Activated CD4-positive, alpha-beta T cell treated with anti-CD3 and anti-CD28 coated beads, Interleukin-2, Interleukin-6, amounts not matched to agents 100 ng/mL and 50 ng/mL, durations not matched to agents 16 hours and 8 hours (primary cell): ENCODE data around the gene ZNF805.
"Not testable (repeated sequence)": the region's sequence is repeated elsewhere in the genome, so short reads cannot be mapped to it uniquely, and the experiment has no call there.

Experiments
- DNase-seq: peaks from one replicate; pipeline ENCODE4 v3.0.0-alpha.2; 2020

Gene ZNF805

DNA sequence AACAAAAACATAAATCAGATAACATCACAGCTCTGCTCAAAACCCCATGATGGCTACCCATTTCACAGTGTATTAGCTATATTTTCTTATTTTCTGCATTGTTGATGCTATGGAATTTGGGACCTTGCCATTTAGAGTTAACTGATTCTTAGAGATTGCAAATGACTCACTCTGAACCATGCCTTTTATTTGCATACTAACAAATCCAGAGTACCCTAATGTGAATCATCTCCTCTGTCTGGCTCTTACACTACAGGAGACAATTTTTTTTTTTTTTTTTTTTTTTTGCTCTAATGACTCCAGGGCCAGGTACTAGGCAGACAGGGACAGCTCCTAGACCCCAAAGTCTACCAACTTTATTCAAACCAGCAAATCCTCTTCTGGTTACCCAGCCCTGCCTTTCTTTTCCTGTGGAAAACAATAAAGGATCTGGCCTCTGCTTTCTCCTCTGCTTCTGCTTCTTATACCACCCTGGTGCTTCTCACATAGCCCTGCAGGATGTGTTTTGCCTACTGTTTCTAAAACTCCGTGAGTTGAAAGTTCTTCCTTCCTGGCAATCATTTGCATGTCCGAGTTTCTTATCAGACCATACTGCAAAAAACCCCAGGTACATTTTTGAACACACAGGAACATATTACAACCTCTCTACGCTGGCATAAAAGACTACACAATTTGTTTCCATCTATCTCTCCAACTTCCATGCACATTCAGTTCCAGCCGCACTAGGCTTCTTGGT, 29.3 kb downstream of the ZNF805 start:
- no peak for DNase-seq

DNA sequence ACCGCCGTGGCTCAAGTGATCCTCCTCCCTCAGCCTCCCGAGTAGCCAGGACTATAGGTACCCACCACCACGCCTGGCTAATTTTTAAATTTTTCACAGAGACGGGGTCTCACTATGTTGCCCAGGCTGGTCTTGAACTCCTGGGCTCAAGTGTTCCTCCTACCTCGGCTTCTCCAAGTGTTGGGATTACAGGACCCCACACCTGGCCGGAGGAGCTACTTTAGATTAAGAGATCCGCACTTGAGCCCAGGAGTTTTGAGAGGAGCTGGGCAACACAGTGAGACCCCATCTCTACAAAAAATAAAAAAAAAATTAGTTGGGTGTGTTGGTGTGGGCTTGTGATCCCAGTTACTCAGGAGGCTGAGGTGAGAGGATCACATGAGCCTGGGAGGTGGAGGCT, 30.8 kb downstream of the ZNF805 start:
- DNase-seq, result no peak

DNA sequence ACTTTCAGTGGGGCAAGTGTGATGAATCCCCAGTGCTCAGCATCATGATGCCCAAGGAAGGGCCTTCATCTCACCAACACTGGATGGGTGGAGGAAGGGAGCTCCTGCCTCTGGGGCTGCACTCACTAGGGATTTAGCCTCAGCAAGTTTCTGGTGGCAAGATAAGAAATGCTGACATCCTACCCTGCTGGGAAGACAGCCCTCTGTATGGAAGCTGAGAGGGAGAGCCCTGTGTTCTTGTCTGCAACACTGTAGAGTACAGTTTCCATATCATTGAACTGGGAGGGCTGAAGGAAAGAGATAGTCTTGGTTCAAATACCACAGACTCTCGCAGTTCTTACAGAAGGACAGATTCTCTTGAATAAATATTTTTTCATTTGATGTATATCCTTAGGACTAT, 32.6 kb downstream of the ZNF805 start:
- no peak for DNase-seq

DNA sequence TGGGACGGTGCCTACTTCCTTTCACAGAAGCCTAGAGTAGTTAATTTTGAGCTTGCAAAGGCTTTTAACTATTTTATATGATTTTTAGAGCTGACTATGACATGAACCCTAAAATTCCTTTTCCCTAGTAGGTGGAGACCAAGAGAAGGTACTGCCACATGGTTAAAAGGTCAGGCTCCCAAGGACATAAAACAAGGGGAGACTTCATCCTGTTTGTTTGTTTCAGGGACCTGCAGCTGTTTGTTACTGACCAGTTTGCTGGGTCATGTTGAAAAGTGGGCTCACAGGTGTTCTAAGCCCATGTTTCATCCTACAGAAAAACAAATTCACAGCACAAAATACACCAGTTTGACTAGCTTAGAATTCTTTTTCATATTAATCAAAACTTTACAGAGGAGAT, 36.0 kb downstream of the ZNF805 start:
- no peak for DNase-seq

DNA sequence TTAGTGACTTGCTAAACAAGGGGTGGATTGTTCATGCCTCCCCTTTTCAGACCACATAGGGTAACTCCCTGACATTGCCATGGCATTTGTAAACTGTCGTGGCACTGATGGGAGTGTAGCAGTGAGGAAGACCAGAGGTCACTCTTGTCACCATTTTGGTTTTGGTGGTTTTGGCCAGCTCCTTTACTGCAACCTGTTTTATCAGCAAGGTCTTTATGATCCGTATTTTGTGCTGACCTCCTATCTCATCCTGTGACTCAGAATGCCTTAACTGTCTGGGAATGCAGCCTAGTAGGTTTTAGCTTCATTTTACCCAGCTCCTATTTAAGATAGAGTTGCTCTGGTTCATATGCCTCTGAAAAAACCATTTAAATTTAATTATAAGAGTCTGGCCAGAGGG, 38.0 kb downstream of the ZNF805 start:
- DNase-seq, result not testable (repeated sequence)

DNA sequence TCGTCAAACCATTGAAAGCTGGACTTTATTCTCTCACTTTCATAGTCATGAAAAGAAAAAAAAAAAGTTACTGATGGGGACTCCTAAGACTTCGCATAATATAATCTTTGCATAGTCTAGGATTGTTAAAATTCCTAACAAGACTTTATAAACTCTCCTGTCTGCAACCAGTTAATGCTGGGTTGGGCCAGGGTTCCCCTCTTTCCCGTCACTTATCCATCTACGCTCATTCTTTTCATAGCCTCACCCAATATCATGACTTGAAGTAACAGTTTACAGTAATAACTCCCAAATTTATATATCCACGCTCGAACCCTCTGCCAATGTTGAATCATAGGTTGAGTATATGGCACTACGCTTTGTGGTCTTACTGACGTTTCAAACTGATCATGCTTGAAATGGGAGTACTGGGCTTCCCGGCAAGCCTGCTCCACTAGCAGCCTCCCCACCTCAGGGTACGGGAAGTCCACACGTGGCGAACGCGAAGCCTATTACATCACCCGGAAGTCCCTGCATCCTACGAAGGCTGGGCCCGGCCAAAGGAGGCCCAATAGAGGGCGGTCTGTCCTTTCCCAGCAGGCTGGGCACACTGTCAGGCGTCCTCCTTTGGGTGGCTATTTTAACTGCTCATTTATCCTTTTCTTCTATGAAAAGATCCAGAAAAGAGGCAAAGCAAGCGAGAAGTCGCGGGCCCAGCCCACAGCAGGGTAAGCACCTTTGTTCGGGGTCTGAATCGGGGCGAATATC, 39.2 kb downstream of the ZNF805 start:
- DNase-seq, result peak; percentile 92

DNA sequence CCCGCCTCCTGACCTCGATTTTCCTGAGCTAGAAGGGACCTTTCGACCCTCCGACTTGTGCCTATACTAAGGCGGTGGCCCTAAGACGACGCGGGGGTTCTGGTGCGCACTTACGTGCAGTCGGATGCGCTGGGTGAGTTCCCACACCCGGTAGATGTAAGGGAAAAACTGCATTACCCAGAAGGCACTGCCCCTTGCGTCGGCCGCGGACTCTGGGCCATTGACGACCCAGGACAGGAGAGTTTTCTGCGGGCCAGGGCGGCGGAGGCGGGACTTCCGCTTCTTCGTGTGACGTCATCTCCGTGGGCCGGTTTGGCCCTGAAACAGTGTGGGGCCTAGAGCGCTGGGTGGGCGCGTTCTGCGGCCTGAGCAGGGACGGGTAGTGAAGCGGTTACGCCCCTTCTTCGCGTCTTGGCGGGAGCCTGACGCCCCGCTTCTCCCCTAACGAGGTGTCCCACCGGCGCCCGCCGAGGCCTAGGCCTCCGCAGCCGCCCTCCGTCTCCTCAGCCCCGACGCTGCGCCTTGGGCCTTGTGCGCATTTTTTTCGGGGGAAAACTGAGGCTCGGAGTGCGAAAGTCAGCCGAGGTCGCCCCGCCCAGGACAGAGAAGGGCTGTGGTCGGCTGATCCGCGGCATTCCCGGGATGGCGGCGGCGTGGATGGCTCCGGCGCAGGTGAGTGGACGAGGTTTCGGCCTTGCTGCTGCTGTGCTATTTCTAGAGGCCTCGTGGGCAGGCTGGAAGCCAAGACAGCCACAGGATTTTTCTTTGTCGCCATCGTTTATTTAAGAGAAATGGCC, 39.9 kb downstream of the ZNF805 start, which contains the start of gene ZNF460:
Gene ZNF460 (plus strand): TSS at position 321 of the 797 bp plus-strand sequence. CDS start 322 bp downstream, at position 643.
- peak; percentile 97 for DNase-seq

DNA sequence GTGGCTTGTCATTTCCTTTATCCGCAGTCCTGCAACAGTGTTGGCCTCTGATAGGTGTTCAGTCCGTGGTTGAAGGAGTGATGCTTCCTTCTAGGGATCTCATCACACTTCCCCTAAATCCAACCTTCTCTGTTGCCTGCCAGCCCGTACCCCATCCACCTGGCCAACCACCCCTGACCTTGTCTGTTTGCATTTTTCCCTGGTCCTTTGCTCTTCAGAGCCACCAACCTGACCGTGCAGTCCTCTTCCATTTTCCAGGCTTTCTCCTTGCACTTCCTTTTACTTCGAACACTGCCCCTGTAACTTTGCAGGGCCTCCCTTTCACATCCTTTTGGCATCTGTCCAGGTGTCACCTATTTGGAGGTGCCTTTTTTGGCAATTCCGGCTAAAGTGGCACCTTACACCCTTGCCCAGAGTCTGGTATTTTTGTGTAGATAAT, 40.5 kb downstream of the ZNF805 start:
- peak; percentile 24 for DNase-seq

DNA sequence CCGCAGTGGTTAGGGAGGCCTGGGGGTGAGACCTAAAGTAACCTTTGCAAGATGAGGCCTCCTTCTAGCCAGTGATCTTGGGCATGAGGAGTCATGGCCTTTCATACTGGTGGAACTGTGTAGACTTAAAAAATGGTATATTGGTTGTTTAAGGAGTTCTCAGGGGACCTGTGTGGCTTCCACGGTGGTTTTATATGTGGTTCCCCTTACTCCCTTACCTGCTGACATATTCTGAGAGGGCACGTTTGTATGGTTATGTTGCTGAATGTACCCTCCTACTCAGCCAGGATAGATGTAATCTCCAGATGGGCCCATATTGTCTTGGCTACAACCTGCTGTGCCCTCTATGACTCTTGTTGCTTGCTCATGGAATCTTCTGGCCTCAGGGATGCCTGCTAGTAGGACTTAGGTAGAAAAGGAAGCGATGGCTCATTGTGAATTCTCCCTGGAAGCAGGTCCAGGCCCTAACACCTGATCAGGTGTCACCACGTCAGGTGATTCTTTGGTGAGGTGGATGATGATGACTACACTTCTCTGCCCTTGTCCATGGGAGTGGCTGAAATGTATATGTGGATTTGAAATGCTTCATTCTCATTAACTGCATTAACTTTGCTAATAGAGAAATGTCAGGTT, 41.7 kb downstream of the ZNF805 start:
- DNase-seq, result peak; percentile 36

DNA sequence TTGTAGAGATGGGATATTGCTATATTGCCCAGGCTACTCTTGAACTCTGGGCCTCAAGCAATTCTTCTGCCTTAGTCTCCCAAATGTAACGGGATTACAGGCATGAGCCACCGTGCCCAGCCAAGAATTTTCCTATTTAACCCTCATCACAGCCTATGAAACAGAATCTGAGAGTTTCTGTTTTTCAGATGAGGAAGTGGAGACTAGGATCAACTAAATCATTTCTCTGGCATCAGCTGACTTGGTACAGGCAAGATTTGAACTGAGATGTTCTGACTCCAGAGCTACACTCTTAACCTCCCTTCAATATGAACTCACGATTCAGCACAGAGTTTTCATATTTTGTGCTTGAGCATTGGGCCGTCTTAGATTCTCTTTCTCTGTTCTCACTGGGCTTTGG, 47.9 kb downstream of the ZNF805 start:
- DNase-seq, result no peak

DNA sequence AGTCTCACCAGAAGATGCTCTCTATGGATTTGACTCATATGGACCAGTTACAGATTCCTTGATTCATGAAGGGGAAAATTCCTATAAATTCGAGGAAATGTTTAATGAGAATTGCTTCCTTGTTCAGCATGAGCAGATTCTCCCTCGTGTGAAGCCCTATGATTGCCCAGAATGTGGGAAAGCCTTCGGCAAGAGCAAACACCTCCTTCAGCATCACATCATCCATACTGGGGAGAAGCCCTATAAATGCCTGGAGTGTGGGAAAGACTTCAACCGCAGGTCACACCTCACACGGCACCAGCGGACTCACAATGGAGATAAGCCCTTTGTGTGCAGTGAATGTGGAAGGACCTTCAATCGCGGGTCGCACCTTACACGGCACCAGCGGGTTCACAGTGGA, 50.5 kb downstream of the ZNF805 start:
- no peak for DNase-seq

DNA sequence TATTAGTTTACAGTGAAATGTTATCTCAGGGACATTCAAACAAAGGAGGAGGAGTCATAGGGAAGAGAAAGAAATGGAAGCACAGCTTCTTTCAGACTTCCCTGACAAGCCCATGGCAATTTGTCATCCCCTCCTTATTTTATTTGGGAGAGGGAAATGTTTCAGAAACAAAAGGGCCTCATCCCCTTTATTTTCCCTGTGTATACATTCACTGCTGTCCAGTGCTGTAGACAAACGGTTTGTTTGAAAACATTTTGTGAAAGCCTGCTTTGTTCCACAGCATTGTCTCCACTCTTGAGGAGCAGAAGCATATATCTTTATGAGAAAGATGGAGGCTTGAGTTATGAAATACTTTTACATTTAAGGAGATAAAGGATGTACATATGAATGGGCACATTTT, 52.1 kb downstream of the ZNF805 start:
- DNase-seq, result no peak

DNA sequence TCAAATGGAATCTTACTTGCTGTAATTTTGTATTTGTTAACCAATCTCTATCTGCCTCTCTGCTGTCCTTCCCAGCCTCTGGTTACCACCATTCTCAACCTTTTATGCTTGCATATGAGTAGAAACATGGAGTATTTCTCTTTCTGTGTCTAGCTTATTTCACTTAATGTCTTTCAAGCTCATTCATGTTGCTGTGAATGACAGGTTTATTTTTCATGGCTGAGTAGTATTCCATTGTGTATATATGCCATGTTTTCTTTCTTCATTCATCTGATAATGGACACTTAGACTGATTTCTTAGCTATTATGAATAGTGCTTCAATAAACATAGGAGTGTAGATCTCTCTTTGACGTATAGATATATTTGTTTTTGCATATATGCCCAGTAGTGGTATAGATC, 53.3 kb downstream of the ZNF805 start:
- no peak for DNase-seq

DNA sequence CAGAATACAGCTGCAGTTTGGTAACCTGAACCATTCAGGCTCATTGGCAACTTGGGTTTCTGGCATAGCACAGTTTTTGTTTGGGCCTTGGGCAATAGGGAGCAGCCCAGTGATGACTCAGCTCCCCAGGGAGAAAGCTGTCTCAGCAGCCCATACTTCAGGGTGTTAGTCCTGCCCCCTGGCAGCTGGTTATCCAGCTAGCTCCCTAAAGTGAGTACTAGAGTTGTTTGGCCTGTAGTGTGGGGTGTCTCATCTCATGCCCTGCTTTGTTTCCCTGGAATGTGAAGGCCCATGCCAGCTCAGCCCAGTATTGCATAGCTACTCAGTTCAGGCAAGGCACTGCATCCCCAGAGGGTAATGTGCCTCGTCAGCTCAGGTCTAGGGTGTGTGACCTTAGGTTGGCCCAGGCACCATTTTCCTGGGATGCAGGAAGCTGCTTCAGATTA, 61.6 kb downstream of the ZNF805 start:
- no peak for DNase-seq

DNA sequence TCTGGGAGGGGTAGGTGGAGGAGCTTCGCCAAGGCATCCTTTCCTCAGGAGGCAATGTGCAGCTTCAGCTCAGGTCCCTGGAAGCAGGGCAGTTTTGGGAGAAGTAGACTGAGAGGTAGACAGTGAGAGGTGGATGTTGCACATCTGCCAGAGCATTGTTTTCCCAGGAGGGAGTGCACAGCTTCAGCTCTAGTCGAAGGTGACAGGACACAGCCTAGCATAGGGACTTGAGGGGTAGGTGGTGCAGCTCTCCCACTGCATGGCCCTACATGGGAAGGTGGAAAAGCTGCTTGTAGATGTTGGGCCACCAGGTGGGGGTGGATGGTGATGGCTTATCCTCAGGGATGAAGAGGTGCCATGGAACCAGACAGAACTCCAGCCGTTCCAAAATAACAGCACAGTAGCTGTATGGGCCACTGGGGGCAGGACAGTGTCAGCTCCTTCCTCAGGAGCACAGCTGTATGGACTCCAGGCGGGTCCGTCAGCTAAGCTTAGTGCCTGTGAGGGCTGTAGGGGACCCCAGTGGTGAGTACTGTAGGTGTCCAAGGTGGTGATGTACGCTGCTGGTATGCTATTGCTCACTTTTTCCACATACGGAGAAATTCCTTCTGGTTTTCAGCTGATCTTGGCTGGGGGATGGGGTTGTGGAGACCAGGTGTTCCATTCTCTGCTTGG, 62.4 kb downstream of the ZNF805 start:
- no peak for DNase-seq
